OCI-M2 (cell line): ENCODE data around the gene SH3BGR.

Source experiments
- DNase-seq: peaks from one replicate; lab custom pipeline; 2025; ENCODE audit not compliant: unreplicated experiment; lab: John Stamatoyannopoulos, UW

The SH3BGR gene

GRCh38 chr21:39511102-39511501 lies 59.3 kb downstream of the SH3BGR start:
- no peak for DNase-seq

- no peak for DNase-seq
These were observed 62.0 kb downstream of the SH3BGR start for GRCh38 chr21:39513735-39514134.

- DNase-seq = no peak
These were observed 64.1 kb downstream of the SH3BGR start for GRCh38 chr21:39515684-39516472.

GRCh38 chr21:39518055-39518846 lies 66.5 kb downstream of the SH3BGR start:
- peak; percentile 80 for DNase-seq

GRCh38 chr21:39518847-39519210 lies 67.1 kb downstream of the SH3BGR start:
- DNase-seq = no peak

DNA sequence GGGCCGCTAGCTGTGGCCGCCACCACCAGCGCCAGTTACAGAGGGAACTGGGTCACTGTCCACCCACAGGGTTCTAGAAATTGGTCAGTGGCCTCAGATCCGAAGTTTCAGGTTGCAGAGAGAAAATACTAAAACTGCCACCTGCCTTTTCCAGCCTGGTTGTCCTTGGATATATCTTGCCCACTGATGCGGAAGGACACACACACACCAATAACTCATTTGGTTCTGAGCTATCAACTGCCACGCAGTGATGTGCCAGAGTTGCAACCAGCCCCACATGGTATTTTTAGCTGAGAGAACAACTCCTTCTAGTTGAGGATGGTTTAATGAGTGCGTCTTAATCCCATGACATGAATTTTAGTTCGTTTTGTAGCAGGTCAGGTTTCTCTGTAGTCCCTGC lies 68.1 kb downstream of the SH3BGR start:
- DNase-seq = no peak

GRCh38 chr21:39523399-39523798 lies 71.6 kb downstream of the SH3BGR start:
- DNase-seq = no peak

- no peak for DNase-seq
These were observed 72.1 kb downstream of the SH3BGR start for GRCh38 chr21:39523915-39524314.

DNA sequence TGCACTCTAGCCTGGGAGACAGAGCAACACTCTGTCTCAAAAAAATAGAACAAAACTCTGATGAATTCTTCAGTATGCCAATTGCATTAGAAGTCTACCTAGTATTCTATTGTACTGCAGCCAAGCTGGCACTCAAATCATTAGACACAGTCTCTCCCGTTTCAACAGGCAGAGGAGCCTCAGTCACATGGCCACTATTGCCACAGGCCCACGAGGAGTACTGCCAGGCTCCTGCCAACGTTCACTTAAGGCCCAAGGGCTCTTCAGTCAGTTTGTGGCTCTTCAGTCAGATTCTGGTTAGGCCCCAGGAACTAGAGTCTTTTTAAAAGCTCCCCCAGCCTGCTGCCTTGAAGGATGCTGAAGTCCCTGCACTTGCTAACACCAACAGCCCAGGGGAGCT lies 73.4 kb downstream of the SH3BGR start:
- no peak for DNase-seq

DNA sequence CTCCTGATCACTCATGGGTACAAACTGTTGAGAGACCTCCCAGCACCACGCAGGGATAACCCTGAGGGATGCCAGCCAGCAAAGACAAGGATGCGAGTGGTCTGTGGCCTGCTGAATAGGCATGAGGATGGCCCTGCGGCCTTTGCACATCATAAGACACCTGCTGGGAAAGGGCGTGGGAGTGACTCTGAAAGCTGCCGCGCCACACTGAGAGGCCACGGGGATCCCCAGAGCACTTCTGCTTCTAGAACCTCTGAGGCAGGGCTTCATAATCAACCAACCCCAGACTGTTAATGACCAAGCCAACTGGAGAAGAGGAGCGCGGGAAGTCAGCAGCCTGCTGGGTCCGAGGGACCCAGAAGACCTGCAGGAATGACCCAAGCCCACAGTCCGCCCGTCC lies 73.8 kb downstream of the SH3BGR start:
- DNase-seq = no peak

DNA sequence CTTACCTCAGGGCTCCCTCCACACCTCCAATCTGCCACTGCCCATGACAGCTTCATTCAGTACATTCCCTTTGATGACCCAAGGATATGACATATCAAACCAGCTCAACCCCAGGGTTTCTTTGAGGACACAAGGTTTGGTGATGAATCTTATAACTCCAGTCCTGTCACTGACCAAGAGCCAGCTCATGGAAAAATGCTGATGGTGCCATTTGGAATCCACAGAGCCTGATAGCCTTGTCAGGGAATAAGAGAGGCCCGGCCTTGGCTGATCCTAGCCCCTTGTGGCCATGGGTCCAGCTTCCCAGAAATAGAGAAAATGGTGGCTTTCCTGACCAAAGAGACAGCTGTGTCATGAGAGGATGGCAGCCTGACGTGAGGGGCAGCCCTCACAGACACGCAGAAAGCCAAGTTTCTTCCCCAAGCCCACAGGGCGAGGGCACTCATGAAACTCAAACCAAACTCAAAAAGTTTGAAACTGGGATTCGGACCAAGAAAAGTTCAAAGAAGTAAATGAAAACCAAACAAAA lies 75.4 kb downstream of the SH3BGR start:
- DNase-seq = no peak

DNA sequence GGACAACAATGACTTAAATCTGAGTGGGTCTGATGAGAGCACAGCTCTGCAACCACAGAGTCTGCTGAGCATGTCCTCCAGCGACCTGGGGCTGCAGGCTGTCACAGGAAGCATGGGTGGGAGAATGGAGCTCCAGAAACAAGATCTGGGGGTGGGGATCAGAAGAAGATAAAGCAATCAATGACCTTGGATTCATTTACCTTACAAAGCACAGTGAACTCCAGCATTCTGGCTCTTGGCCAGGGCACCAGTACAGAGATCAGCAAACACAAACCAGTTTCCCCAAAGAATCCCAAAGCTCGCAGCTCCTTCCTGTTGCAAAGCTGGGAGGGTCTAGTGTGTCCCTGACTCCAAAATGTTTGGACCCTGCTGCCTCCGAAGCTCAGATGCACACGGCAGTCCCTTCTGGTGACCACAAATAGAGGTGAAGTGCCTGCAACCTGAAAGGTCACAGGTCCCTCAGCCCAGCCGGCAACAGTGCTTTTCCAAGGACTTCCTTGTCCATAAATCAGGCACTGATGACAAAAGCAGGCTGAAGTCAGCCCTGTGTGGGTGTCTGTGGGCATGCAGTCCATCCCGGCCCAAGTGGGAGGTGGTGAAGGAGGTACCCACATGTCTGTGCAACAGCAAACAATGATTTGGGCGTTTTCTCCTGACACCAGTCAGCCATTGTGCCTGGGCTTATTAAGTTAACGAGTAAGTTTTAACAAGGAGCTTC lies 76.1 kb downstream of the SH3BGR start:
- no peak for DNase-seq

GRCh38 chr21:39529026-39529425 lies 77.3 kb downstream of the SH3BGR start:
- DNase-seq = no peak

- DNase-seq = no peak
These were observed 79.3 kb downstream of the SH3BGR start for GRCh38 chr21:39531064-39531463.

DNA sequence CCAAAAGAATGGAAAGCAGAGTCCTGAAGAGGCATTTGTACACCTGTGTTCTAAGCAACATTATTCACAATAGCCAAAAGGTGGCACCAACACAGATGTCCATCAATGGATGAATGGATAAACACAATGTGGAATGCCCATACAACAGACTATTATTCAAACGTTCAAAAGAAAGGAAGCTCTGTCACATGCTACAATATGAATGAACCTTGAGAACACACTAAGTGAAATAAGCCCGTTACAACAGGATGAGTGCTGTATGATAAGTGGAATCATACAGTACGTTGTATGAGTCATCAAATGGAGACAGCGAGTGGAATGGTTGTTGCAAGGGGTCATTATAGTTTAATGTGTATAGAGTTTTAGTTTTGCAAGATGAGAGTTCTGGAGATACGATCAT lies 80.1 kb downstream of the SH3BGR start:
- no peak for DNase-seq

DNA sequence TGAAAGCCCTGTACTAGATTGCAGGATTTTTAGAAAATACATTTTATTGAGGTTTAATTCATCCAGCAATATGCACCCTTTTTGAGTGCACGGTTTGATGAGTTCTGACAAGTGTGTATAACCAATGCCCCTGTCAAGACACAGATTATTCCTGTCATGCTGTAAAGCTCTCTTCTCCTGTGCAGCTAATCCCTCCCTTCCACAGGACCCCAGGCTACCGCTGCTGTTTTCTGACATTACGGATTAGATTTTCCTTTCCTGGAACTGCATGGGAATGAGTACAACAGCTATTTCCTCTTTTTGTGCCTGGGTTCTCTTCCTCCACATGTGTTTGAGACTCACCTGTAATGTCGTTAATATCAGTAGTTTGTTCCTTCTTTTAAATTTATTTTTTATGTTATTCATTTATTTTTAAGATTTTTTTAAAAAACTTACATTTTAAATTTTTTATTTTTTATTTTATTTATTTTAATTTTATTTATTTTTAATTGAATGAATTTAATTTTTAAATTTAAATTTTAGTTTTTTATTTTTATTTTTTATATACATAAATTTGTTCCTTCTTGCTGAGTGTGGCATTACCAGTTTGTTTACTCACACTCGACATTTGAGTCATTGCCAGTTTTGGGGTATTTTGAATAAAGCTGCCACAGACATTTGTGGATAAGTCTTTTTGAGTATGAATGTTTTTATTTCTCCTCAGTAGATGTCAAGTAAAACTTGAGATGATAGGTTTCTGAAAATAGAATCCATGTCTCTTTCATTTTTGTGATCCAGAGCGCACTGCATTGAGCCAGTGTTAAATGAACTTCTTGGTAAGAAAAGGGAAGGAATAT lies 82.0 kb downstream of the SH3BGR start:
- DNase-seq = no peak

GRCh38 chr21:39535646-39536437 lies 84.1 kb downstream of the SH3BGR start:
- DNase-seq = no peak

DNA sequence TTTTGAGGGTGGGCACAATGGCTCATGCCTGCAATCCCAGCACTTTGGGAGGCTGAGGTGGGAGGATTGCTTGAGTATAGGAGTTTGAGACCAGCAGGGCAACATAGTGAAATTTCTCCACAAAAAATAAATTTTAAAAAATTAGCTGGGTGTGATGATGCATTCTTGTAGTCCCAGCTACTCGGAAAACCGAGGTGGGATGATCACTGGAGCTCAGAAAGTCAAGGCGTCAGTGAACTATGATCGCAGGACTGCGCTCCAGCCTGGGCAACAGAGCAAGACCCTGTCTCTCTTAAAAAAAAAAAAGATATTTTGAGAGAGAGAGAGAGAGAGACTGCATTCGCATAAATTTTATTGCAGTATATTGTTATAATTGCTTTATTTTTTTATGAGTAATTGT lies 85.1 kb downstream of the SH3BGR start:
- DNase-seq = no peak

GRCh38 chr21:39537571-39537970 lies 85.8 kb downstream of the SH3BGR start:
- DNase-seq = no peak

GRCh38 chr21:39538453-39539042 lies 86.8 kb downstream of the SH3BGR start:
- DNase-seq = no peak
